Lower lobe of right lung (tissue), 2 donors: ENCODE results near the gene RPL7A. TPM values are rescaled to one million over a fixed set of nuclear protein-coding genes. Genes with fewer than 3 reads are reported as not detected.
A peak's percentile ranks its signal among the peaks of the same experiment; 100 is the strongest.

ENCODE experiments used
- ATAC-seq, 2 donors: fragments of 200-7000 bp; cut with Tn5 transposase; one replicate each; pipeline ENCODE4 v1.9.1; 2020 to 2022; ENCODE audit warnings: mild to moderate bottlenecking in 2 of 2, moderate library complexity in 2 of 2
- DNase-seq: peaks from one replicate; pipeline ENCODE4 v3.0.0-alpha.2; 2020
- H3K27ac ChIP-seq: fragments of 200-600 bp; one replicate; pipeline ENCODE4 v1.8.0; 2022
- H3K27me3 ChIP-seq: fragments of 200-600 bp; one replicate; pipeline ENCODE4 v1.8.0; 2022; ENCODE audit warnings: low read depth
- H3K36me3 ChIP-seq: fragments of 200-600 bp; one replicate; pipeline ENCODE4 v1.8.0; 2022; ENCODE audit warnings: mild to moderate bottlenecking
- H3K4me1 ChIP-seq: fragments of 200-600 bp; one replicate; pipeline ENCODE4 v1.8.0; 2022
- H3K4me3 ChIP-seq: fragments of 200-600 bp; one replicate; pipeline ENCODE4 v1.8.0; 2022; ENCODE audit warnings: mild to moderate bottlenecking
- H3K9me3 ChIP-seq: fragments of 200-600 bp; one replicate; pipeline ENCODE4 v1.8.0; 2022
- CTCF ChIP-seq: fragments of 200-600 bp; IDR thresholded peaks from one replicate; pipeline ENCODE4 v1.8.0; 2022; ENCODE audit warnings: antibody characterized with exemption, mild to moderate bottlenecking
- intact Hi-C: fragments of 100-400 bp; cut with DNase I; formaldehyde crosslinking; loops from one replicate; pipeline ENCODE4 v1.11.0; 2022
- total RNA-seq: library from RNA; stranded (reverse); fragmentation: NEBNext Ultra II Directional; extraction: Animal tissue kit (Norgen Biotek cat#: 25700); gene quantifications from one replicate; pipeline ENCODE4 v1.2.1, GENCODE V29; 2021
- donor health status: DM: no; HTN: yes; CAD: no; lungs with severe emphysema.

Gene RPL7A
- total RNA-seq, 1 donor from 2014 or later, result 1,397 TPM

- Histone ChIP-seq H3K4me3 (peak within 1 kb of the TSS; percentile 91), H3K27ac (peak within 1 kb of the TSS; percentile 88), H3K36me3 (peaks cover 68% of the 10 kb centered on the region), H3K27me3 (no peaks in the 10 kb centered on the region), H3K9me3 (no peaks in the 10 kb centered on the region), H3K4me1 (peaks cover 29% of the 10 kb centered on the region)
- no peak for TF ChIP-seq CTCF
- intact Hi-C loops, result no loop called here
- DNase-seq, result peak; percentile 95
- peak; percentile 94 to 96 for ATAC-seq
These were observed 8.5 kb downstream of the RPL7A start, which contains the start of the genes SURF1 and SURF2 for GRCh38 chr9:133356391-133357091. Gene SURF1, minus strand, starts transcription at chr9:133356487. Its CDS starts 34 bp downstream, at chr9:133356453. Gene SURF2, plus strand, starts transcription at chr9:133356550. Its CDS starts 43 bp downstream, at chr9:133356593.

GRCh38 chr9:133357656-133358055 is 9.6 kb downstream of the RPL7A start:
- intact Hi-C loops, result no loop called here

GRCh38 chr9:133359399-133360175 is 11.6 kb downstream of the RPL7A start:
- Histone ChIP-seq H3K27ac (no peak overlapping the region), H3K4me1 (peaks cover 28% of the 10 kb centered on the region), H3K9me3 (no peaks in the 10 kb centered on the region), H3K27me3 (no peaks in the 10 kb centered on the region), H3K36me3 (peaks cover 70% of the 10 kb centered on the region), H3K4me3 (no peak overlapping the region)
- ATAC-seq (no peak), DNase-seq (peak; percentile 44)
- TF ChIP-seq CTCF, result no peak
- intact Hi-C loops, result no loop called here

More at GRCh38 chr9:133357656-133358055, 9.6 kb downstream of the RPL7A start:
- ATAC-seq, result no peak
- H3K4me3 ChIP-seq, result peak overlapping the region; percentile 91
- H3K27ac ChIP-seq, result no peak overlapping the region
- no peak for TF ChIP-seq CTCF
- no peaks in the 10 kb centered on the region for H3K27me3 ChIP-seq
- DNase-seq, result no peak
- H3K9me3 ChIP-seq, result no peaks in the 10 kb centered on the region
- H3K4me1 ChIP-seq, result peaks cover 29% of the 10 kb centered on the region
- H3K36me3 ChIP-seq, result peaks cover 68% of the 10 kb centered on the region

GRCh38 chr9:133360400-133361393 is 12.7 kb downstream of the RPL7A start:
- H3K4me3 ChIP-seq, result no peak overlapping the region
- peak; percentile 37 for DNase-seq
- H3K9me3 ChIP-seq, result no peaks in the 10 kb centered on the region
- H3K27me3 ChIP-seq, result no peaks in the 10 kb centered on the region
- intact Hi-C loops, result no loop called here
- H3K4me1 ChIP-seq, result peaks cover 21% of the 10 kb centered on the region
- H3K36me3 ChIP-seq, result peaks cover 81% of the 10 kb centered on the region
- no peak for ATAC-seq
- no peak for TF ChIP-seq CTCF
- no peak overlapping the region for H3K27ac ChIP-seq
